Measurements from ENCODE around the gene PLTP.
"Not testable (repeated sequence)": the region's sequence is repeated elsewhere in the genome, so short reads cannot be mapped to it uniquely, and the experiment has no call there.

The PLTP gene, protein sequence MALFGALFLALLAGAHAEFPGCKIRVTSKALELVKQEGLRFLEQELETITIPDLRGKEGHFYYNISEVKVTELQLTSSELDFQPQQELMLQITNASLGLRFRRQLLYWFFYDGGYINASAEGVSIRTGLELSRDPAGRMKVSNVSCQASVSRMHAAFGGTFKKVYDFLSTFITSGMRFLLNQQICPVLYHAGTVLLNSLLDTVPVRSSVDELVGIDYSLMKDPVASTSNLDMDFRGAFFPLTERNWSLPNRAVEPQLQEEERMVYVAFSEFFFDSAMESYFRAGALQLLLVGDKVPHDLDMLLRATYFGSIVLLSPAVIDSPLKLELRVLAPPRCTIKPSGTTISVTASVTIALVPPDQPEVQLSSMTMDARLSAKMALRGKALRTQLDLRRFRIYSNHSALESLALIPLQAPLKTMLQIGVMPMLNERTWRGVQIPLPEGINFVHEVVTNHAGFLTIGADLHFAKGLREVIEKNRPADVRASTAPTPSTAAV

DNA sequence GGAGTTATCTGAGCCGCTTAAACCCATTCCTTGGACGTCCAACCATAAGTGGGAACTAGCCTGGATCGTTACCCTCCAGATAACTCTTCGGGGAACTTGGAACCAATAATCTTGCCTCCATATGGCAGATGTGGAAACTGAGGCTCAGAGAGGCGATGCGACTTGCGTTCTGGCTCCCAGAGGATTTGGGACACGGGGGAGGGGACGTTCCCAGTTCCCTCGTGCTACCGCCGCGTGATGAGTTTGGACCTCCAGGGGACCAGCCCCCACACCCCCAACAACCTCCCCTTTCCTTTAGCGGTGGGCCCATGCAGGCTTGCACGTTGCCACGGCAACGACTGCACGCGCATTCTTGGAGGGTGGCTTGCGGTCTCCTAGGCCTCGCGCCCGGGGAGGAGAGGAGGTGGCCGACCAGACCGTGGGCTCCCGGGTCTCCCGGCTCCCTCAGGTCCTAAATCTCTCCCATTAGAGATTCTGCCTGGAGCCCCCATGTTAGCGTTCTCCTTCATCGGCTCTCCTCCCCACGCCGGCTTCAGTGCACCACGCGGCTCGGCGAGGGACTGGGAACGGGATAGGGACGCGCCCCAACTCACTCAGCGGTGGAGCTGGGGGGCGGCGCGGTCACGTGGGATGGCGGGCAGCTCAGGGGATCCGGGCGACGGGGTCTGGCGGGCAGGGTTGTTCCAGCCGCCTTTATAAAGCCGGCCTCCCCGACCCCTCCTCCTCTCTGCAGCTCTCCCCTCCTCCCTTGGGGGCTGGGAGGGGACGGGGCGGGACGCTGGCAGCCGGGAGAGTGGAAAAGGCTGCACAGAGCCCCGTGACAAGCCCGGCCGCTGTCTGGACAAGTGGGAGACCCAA lies at the start of gene PLTP:
TSS of gene PLTP (minus strand) at position 670 of the 858 bp plus-strand sequence. CDS start 703 bp downstream, outside the sequence.
- peak; percentile 77 for DNase-seq (ENCODE audit: low spot score)

DNA sequence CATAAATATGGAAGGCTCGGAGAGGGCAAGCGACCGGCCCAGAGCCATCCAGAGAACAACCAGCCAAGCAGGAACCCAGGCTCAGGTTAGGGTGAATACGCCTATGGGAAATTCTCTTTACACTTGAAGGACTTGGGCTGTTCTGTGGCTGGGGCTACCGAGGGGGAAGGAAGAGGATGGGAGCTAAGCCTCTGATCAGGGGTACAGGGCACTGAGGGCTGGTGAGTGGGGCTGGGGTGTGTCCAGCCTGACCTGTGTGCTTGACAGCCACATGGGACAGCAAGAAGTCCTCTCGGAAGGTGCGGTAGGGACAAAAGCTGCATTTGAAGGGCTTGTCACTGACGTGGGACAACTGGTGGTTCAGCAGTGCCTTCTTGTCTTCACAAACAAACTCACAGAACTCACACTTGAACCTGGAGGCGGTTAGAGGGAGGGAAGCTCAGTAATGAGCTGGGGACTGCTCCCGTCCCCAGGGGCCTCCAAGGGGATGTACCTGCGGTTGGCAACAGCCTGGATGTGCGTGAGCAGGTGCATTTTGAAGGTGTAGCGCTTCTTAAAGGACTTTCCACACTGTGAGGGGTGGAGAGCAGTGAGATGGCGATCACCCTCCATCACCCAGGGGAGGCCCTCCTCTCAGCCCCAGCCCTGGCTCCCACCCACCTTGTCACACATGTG lies 48.1 kb upstream of the PLTP start:
- DNase-seq (ENCODE audit: low spot score) = no peak

DNA sequence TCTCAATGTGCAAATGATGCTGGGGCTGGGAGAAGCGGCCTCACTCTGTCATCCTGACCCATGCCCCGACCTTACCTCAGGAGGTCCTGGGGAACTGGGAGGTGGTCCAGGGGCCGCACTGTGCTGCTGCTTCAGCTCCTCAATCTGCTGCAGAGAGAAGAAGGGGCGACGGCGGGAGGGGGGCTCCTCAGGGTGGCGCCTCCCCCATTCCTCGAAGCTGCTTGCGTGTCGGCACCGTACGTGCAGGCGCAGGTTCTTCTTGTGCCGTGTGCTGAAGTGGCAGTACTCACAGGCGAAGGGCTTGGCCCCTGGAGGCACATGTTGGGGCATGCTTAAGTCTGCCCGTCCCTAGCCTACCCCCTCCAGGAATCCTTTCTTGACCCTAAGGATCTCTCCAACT lies 47.2 kb upstream of the PLTP start:
- no peak for DNase-seq (ENCODE audit: low spot score)

DNA sequence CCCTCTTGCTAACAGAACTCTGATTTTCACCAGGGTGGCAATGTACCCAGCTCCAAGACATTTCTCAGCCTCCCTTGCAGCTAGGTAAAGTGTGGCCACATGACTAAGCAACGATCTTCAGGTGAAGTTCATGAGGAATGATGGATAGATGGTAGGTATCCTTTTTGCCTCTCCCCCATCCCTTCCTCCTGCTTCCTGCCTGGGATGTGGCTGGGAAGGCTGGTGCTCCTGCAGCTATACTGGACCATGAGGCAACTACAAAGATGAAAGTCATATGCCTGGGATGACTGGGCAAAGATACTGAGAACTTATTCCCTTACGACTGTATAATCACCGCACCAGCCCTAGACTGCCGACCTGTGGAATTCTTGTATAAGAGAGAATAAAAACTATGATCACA lies 46.6 kb upstream of the PLTP start:
- no peak for DNase-seq (ENCODE audit: low spot score)

DNA sequence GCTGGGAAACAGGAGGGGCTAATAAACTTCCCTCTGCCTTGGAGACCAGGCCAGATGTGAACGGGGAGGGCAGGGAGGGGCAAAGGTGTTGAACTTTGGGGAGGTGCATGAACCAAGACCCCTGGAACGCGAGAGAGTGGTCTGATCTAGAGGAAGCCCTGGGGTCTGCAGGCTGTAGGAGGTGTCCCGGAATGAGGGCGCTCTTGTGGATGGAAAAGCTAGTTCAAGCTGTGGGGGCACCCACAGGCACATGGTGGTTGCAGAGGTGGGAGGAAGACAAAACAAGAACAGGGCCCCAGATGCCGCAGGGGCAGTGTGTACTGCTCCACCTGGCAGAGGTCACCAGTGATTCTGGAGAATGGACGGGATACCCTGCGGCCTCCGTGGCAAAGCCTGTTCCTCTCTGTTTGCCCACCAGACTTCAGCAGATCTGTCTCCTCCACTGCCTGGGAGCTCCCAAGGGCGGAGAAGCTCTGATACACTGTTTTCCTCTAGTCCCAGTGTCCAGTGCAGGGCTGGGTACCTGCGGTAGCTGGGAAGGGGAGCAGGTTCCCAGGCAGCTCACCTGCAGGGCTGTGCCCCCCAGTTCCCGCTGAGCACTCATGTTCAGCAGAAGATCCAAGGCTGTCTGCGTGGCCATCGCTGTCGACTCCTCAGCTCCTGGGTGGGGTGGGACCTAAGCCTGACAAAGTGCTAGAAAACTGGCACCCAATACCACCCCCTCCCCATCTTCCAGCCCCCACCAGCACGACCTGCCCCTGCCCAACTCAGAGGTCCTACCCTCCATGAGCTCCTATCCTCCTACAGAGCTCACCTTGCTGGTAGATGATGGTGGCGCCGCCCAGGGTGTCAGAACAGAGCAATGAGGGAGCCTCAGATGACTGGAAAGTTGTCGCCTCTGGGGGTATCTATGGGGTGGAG lies 45.3 kb upstream of the PLTP start:
- DNase-seq (ENCODE audit: low spot score) = no peak

DNA sequence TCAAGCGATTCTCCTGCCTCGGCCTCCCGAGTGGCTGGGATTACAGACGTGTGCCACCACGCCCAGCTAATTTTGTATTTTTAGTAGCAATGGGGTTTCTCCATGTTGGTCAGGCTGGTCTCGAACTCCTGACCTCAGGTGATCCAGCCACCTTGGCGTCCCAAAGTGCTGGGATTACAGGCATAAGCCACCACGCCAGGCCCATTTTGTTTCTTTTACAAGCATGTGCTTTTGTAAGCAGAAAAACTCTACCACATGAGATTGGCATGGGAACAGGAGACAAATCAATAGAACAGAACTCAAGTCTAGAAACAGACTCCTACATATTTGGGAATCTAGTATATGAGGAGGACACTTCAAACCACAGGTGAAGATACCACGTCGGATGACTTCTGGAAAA lies 44.4 kb upstream of the PLTP start:
- not testable (repeated sequence) for DNase-seq (ENCODE audit: low spot score)

DNA sequence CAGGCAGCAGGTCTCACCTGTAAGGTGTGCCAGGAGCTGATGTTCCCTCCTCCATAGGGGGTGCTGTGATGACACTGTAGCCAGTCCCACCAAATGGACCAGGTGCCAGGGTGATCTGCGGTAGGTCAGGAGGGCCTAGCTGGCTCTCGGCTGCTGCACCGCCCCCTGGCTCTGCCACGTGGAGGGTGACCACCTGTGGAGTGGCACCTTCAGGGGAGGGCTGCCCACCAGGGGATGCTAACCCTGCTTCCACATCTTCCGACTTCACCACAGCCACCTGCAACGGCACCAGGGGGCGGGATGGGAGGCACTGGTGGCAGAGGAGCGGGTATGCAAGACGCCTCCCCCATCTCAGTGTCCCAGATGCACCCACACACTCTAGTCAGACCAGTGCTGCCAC lies 41.7 kb upstream of the PLTP start:
- no peak for DNase-seq (ENCODE audit: low spot score)

DNA sequence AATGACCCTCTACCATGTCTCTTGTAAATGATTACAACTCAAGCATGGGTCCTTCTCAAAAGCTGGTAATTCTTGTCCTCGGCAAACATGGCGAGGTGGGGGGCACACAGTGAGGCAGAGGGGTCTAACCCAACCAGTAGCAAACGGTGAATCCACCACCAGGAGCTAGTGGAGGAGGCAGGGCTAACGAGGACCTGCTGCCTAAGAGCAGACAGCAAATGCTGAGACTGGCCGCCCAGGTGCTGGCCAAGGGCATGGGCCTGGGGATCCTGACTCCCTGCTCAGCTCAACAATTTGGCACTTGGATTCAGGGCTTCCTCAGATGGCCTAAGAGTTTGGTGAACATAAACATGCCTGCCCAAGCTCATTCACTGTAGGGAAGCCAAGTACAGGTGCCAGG lies 40.9 kb upstream of the PLTP start:
- no peak for DNase-seq (ENCODE audit: low spot score)

DNA sequence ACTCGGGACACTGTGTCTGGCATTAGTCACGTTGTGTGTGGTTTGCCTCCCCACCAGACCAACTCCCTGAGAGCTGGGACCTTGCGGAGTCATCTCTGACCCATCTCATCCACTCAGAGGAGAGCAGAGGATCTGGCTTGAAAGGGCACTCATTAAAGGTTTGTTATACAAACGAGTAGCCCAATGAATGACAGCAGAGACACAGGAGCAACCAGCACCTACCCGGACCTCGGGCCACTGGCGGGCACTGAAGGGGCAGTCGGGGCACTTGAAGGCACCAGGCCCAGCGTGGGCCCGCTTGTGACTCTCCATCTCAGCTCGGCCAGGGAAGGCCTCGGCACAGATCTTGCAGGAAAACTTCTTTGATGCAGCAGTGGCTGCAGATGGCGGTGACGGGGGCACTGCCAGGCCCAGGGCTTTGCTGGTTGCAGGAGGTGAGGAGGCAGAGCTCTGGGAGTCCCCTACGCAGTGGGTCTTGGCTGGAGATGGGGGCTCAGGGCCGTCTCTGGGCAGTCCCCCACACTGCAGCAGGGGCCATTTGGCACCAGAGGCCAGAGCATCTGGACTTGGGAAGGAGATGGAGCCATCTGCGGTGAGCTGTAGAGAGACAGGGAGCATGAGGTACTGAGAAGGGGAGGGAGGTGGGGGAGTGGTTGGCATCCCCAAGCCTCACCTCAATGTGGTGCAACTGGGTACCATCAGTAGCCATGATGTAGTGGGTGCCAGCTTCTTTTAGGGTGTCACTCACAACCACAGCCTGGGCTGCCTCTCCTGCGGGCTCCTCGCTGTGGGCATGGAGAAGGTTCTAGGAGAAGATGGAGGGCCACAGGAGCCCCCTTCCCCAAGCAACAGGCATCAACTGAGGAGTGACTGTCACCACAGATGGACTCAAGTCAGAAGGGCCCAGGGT lies 40.2 kb upstream of the PLTP start:
- no peak for DNase-seq (ENCODE audit: low spot score)

DNA sequence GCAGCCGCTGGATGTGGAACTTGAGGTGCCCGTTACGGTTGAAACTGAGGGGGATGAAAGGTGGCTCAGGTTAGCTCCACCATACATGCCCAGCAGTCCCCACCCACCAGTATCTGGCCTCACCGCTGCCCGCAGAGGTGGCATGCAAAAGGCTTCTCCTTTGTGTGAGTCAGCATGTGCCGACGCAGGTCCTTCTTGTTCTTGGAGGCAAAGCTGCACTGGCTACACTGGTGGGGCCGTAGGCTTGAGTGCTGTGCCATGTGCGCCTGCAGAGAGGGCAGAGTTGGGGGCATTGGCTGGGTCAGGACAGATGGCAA lies 38.3 kb upstream of the PLTP start:
- no peak for DNase-seq (ENCODE audit: low spot score)

DNA sequence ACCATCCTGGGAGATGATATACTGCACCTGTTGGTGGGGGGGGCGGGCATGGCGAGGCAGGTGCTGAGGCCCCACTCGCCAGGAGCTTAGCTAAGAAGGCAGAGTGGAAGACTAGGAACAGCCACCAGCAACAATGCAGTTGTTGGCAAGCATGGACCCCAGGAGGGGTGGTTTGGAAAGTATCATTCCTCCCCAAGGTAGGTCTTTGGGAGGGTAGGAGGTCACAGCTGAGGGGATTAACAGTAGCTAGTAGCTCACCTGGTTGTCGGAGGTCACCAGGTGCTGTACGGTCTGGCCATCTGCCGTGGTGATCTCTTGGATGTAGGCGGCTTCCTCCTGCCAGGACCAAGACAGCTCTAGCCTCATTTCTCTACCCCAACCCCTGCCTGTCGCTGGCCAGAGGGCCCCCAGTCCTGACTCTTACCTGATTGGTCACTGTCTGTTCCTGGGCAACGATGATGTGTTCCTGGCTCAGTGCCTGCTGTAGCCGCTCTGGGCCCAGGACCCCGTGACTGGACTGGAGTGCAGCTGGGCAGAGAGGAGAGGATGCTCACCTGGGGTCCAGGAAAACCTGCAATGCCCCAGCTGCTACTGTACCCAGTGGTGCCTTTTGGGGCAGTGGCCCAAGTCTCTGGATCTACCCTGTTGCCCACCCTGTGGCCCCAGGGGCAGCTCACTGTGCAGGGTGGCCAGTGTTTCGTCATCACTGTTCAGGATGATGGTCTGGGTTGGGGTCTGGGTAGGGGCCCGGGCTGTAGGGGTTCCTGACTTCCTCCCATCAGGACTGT lies 37.8 kb upstream of the PLTP start:
- no peak for DNase-seq (ENCODE audit: low spot score)

DNA sequence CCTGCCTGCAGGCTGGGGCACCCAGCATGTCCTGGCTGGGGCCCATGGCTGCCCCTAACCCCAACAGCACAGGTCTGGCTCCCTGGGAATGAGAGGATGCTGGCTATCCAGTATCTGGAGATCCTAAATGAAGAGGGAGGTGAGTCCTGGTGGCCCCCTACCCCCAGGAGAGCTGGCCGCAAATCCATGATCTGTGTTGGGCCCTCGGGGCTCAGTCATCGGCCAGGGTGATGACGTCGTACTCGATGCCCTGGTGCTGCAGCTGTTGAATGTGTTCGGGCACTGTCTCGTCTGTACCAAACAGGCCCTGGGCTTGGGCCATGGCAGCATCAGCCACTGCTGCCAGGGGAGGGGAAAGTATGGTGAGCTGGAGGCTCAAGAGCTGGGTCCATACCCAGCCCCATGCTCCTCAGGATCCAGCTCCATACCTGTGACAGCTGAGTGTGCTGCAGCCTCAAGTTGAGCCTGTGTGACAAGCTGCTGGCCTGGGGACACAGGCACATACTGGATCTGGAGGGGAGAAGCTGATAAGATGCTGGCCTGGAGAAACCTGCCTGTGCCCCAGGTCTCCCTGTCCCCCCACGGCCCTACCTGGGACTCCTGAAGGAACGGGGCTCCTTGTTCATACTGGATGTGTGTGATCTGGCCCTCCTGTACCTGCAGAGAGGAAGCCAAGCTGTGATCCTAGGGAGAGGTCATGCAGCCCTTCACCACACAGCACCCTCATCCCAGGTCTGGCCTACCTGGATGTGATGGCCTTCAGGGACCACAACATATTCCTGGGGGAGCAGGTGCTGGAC lies 37.0 kb upstream of the PLTP start:
- no peak for DNase-seq (ENCODE audit: low spot score)

DNA sequence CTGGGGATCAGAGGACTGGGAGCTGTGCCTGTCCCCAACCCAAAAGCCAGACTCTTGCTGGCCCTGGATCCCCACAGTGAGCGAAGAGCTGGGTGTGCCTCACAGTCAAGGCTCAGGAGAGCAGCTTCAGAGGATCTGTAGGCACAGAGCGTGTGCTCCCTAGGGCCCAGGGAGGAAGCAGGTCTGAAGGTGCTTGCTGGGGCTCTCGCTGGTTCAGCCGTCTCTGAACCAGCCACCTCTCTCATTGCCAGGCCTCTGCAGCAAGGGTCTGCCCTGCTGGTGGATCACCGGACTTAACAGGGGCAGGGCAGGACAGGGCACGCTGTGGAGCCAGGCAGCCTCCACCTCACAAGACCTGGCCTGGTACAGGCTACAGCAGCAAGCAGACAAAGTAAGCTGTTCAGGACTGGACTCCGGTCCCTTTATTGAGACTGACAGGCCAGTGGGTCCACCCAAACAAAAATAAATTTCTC lies 36.3 kb upstream of the PLTP start:
- no peak for DNase-seq (ENCODE audit: low spot score)

DNA sequence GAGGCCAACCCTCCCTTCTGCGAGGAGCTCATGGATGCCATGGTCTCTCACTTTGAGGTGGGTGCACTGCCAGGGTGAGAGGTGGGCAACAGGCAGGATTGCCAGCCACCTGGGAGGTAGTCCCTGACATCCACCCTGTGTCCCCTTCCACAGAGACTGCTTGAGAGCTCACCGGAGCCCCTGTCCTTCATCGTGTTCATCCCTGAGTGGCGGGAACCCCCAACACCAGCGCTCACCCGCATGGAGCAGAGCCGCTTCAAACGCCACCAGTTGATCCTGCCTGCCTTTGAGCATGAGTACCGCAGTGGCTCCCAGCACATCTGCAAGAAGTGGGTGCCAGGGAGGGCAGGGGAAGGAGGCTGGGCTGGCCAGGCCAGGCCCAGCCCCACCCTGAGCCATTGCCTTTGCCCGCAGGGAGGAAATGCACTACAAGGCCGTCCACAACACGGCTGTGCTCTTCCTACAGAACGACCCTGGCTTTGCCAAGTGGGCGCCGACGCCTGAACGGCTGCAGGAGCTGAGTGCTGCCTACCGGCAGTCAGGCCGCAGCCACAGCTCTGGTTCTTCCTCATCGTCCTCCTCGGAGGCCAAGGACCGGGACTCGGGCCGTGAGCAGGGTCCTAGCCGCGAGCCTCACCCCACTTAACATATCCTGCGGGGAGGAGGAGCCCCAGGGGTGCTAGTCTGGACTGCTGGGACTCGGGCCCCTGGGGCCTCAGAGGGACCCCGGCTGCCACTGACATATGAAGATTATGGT lies 35.3 kb upstream of the PLTP start:
- DNase-seq (ENCODE audit: low spot score) = no peak

DNA sequence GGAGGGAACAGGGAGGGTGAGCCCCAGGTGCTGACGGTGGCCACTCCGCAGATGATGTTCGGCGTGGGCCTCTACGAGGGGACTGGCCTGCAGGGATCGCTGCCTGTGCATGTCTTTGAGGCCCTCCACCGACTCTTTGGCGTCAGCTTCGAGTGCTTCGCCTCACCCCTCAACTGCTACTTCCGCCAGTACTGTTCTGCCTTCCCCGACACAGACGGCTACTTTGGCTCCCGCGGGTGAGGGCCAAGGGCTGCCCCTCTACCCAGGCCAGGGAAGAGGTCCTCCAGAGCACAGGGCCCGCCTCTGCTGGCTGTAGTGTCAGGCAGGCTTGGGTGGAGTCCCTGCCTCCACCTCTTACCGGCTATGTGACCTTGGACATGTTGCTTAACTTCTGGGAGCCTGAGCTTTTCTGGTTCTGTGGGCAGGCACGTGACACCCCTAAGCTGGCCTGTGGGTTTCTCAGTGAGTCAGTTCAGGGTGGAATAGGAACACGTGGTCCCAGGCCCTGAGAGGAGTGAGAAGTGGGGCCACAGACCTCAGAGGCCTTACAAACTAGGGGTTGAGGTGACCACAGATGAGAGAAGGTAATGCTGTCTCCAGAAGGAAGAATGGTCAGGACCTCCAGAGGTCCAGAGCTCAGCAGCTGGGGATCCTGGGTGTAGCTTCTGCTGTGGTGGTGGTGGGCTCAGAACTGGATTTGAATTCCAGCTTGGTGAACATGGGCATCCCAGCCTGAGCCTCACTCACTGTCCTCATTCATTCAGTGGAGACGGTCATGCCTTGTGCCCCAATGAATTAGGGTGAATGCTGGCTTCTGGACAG lies 34.4 kb upstream of the PLTP start:
- peak; percentile 61 for DNase-seq (ENCODE audit: low spot score)

DNA sequence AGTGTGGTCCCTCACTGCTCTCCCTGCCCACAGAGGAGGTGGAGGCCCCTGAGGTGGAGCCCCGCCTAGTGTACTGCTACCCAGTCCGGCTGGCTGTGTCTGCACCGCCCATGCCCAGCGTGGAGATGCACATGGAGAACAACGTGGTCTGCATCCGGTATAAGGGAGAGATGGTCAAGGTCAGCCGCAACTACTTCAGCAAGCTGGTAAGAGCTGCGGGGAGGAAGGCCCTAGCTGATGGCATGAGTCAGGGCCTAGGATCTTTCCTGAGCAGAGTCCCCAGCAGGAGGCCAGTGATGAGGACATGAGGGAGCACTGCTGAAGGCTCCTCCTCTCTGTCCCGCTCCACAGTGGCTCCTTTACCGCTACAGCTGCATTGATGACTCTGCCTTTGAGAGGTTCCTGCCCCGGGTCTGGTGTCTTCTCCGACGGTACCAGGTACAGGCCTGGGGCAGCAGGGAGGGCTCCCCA lies 33.8 kb upstream of the PLTP start:
- DNase-seq (ENCODE audit: low spot score) = no peak
